ENCODE results near the gene TMEM125.

GRCh38 chr1:43286533-43286932, 16.8 kb downstream of the TMEM125 start:
- TF ChIP-seq POLR2AphosphoS5 (IDR thresholded peaks at IDR 0.05) (no peak), CTCF (IDR thresholded peaks at IDR 0.05) (no peak)
